Smooth muscle cell (in vitro differentiated cells): ENCODE measurements around the gene OR10H1. TPM values are rescaled to one million over a fixed set of nuclear protein-coding genes. Genes with fewer than 3 reads are reported as not detected.

Source experiments
- DNase-seq: peaks from one replicate; lab custom pipeline; 2025; ENCODE audit not compliant: unreplicated experiment; lab: John Stamatoyannopoulos, UW
- H2AFZ ChIP-seq: fragments of 200-600 bp; sonication (generic); 2 replicates; pipeline ENCODE4 v1.6.0; 2016; ENCODE audit warnings: antibody characterized with exemption, low read depth, mild to moderate bottlenecking
- H3F3A ChIP-seq: fragments of 200-600 bp; sonication (generic); 2 replicates; pipeline ENCODE4 v1.6.0; 2017; ENCODE audit warnings: antibody characterized with exemption, low read depth
- H3K27ac ChIP-seq: fragments of 200-600 bp; sonication (generic); 2 replicates; pipeline ENCODE4 v1.5.1; 2016; ENCODE audit warnings: low read depth, mild to moderate bottlenecking
- H3K27me3 ChIP-seq: fragments of 200-600 bp; sonication (generic); 2 replicates; pipeline ENCODE4 v1.6.1; 2016; ENCODE audit warnings: low read depth, mild to moderate bottlenecking
- H3K36me3 ChIP-seq: fragments of 200-600 bp; sonication (generic); 2 replicates; pipeline ENCODE4 v1.5.1; 2016; ENCODE audit warnings: low read depth
- H3K4me1 ChIP-seq: fragments of 200-600 bp; sonication (generic); 2 replicates; pipeline ENCODE4 v1.5.1; 2016; ENCODE audit warnings: low read depth
- H3K4me2 ChIP-seq: fragments of 200-600 bp; sonication (generic); 2 replicates; pipeline ENCODE4 v1.6.0; 2016; ENCODE audit warnings: mild to moderate bottlenecking
- H3K4me3 ChIP-seq: fragments of 200-600 bp; sonication (generic); 2 replicates; pipeline ENCODE4 v1.5.1; 2016; ENCODE audit warnings: mild to moderate bottlenecking
- H3K79me2 ChIP-seq: fragments of 200-600 bp; sonication (generic); 2 replicates; pipeline ENCODE4 v1.6.0; 2016; ENCODE audit warnings: low read depth, mild to moderate bottlenecking
- H3K9ac ChIP-seq: fragments of 200-600 bp; sonication (generic); 2 replicates; pipeline ENCODE4 v1.6.0; 2016; ENCODE audit warnings: low read depth
- H3K9me3 ChIP-seq: fragments of 200-600 bp; sonication (generic); replicated peaks from 2 replicates; pipeline ENCODE4 v1.5.1; 2016; ENCODE audit warnings: low read depth
- H4K20me1 ChIP-seq: fragments of 200-600 bp; sonication (generic); 2 replicates; pipeline ENCODE4 v1.6.0; 2016; ENCODE audit warnings: low read depth
- CTCF ChIP-seq: fragments of 200-600 bp; sonication (generic); IDR thresholded peaks from 2 replicates; pipeline ENCODE4 v1.5.1; 2017; ENCODE audit warnings: borderline replicate concordance, mild to moderate bottlenecking, antibody characterized with exemption; ENCODE audit not compliant: insufficient read depth, poor library complexity, severe bottlenecking
- WGBS: methylation state at CpG from one replicate; pipeline ENCODE4 v1.1.7; 2016; ENCODE audit warnings: low lambda C conversion rate; 5-methylcytosine and 5-hydroxymethylcytosine counted together
- polyA plus RNA-seq: library from polyadenylated mRNA; unstranded; fragments of >200 nt; fragmentation: Nextera tagmentation; extraction: Ambion mirVana; gene quantifications from 2 replicates; pipeline ENCODE4 v1.2.1, GENCODE V29; 2016
- total RNA-seq: library from RNA; depleted of rRNA; stranded (reverse); fragments of >200 nt; gene quantifications from 2 replicates; pipeline ENCODE4 v1.2.3, GENCODE V29; 2014

OR10H1 gene
- total and polyA plus RNA-seq, 2 experiments from 2014 or later, result not detected

- 75% methylated on average over 3 of the region's 3 CpGs for WGBS
- no peak overlapping the region for H3K4me2 ChIP-seq
- H3K27ac ChIP-seq, result no peak overlapping the region
- H3K9me3 ChIP-seq, result no peaks in the 10 kb centered on the region
- no peaks in the 10 kb centered on the region for H3K27me3 ChIP-seq
- no peak for DNase-seq
- no peaks in the 10 kb centered on the region for H4K20me1 ChIP-seq
- no peaks in the 10 kb centered on the region for H3K79me2 ChIP-seq
- no peak overlapping the region for H3K4me3 ChIP-seq
- no peaks in the 10 kb centered on the region for H3F3A ChIP-seq
- H3K9ac ChIP-seq, result no peak overlapping the region
- H2AFZ ChIP-seq, result no peak overlapping the region
- TF ChIP-seq CTCF, result no peak
- H3K4me1 ChIP-seq, result no peaks in the 10 kb centered on the region
- H3K36me3 ChIP-seq, result no peaks in the 10 kb centered on the region
Observed at GRCh38 chr19:15782211-15782610, 33.3 kb downstream of the OR10H1 start.

GRCh38 chr19:15781661-15782060 lies 33.8 kb downstream of the OR10H1 start:
- Histone ChIP-seq H2AFZ (no peak overlapping the region), H3K9ac (no peak overlapping the region), H3K4me3 (no peak overlapping the region), H3K4me2 (no peak overlapping the region), H3K27ac (no peak overlapping the region), H3K4me1 (no peaks in the 10 kb centered on the region), H3K27me3 (no peaks in the 10 kb centered on the region), H4K20me1 (no peaks in the 10 kb centered on the region), H3F3A (no peaks in the 10 kb centered on the region), H3K36me3 (no peaks in the 10 kb centered on the region), H3K79me2 (no peaks in the 10 kb centered on the region), H3K9me3 (no peaks in the 10 kb centered on the region)
- 77% methylated on average over 5 of the region's 5 CpGs for WGBS
- no peak for TF ChIP-seq CTCF
- no peak for DNase-seq

GRCh38 chr19:15780610-15781418 lies 34.6 kb downstream of the OR10H1 start:
- H3K4me2 ChIP-seq, result no peak overlapping the region
- no peaks in the 10 kb centered on the region for H3K36me3 ChIP-seq
- H3K9ac ChIP-seq, result no peak overlapping the region
- H3K27me3 ChIP-seq, result no peaks in the 10 kb centered on the region
- DNase-seq, result no peak
- H3K4me3 ChIP-seq, result no peak overlapping the region
- no peak for TF ChIP-seq CTCF
- 46% methylated on average over 5 of the region's 7 CpGs for WGBS
- no peak overlapping the region for H2AFZ ChIP-seq
- no peaks in the 10 kb centered on the region for H3K4me1 ChIP-seq
- no peaks in the 10 kb centered on the region for H3K9me3 ChIP-seq
- H3F3A ChIP-seq, result no peaks in the 10 kb centered on the region
- H3K79me2 ChIP-seq, result no peaks in the 10 kb centered on the region
- H3K27ac ChIP-seq, result no peak overlapping the region
- no peaks in the 10 kb centered on the region for H4K20me1 ChIP-seq

- no peak for TF ChIP-seq CTCF
- H3F3A ChIP-seq, result no peaks in the 10 kb centered on the region
- WGBS, result 64% methylated on average over 10 of the region's 10 CpGs
- no peak overlapping the region for H3K4me2 ChIP-seq
- H3K79me2 ChIP-seq, result no peaks in the 10 kb centered on the region
- H3K4me1 ChIP-seq, result no peaks in the 10 kb centered on the region
- H2AFZ ChIP-seq, result no peak overlapping the region
- DNase-seq, result no peak
- no peaks in the 10 kb centered on the region for H3K27me3 ChIP-seq
- H3K36me3 ChIP-seq, result no peaks in the 10 kb centered on the region
- no peak overlapping the region for H3K4me3 ChIP-seq
- no peaks in the 10 kb centered on the region for H3K9me3 ChIP-seq
- no peaks in the 10 kb centered on the region for H4K20me1 ChIP-seq
- no peak overlapping the region for H3K9ac ChIP-seq
- H3K27ac ChIP-seq, result no peak overlapping the region
Observed at GRCh38 chr19:15779756-15780476, 35.5 kb downstream of the OR10H1 start.
